Smooth muscle cell (in vitro differentiated cells): ENCODE measurements around the gene IFITM1. TPM values are rescaled to one million over a fixed set of nuclear protein-coding genes. Genes with fewer than 3 reads are reported as not detected.

ENCODE experiments used
- DNase-seq: peaks from one replicate; lab custom pipeline; 2025; ENCODE audit not compliant: unreplicated experiment; lab: John Stamatoyannopoulos, UW
- H2AFZ ChIP-seq: fragments of 200-600 bp; sonication (generic); 2 replicates; pipeline ENCODE4 v1.6.0; 2016; ENCODE audit warnings: antibody characterized with exemption, low read depth, mild to moderate bottlenecking
- H3F3A ChIP-seq: fragments of 200-600 bp; sonication (generic); 2 replicates; pipeline ENCODE4 v1.6.0; 2017; ENCODE audit warnings: antibody characterized with exemption, low read depth
- H3K27ac ChIP-seq: fragments of 200-600 bp; sonication (generic); 2 replicates; pipeline ENCODE4 v1.5.1; 2016; ENCODE audit warnings: low read depth, mild to moderate bottlenecking
- H3K27me3 ChIP-seq: fragments of 200-600 bp; sonication (generic); 2 replicates; pipeline ENCODE4 v1.6.1; 2016; ENCODE audit warnings: low read depth, mild to moderate bottlenecking
- H3K36me3 ChIP-seq: fragments of 200-600 bp; sonication (generic); 2 replicates; pipeline ENCODE4 v1.5.1; 2016; ENCODE audit warnings: low read depth
- H3K4me1 ChIP-seq: fragments of 200-600 bp; sonication (generic); 2 replicates; pipeline ENCODE4 v1.5.1; 2016; ENCODE audit warnings: low read depth
- H3K4me2 ChIP-seq: fragments of 200-600 bp; sonication (generic); 2 replicates; pipeline ENCODE4 v1.6.0; 2016; ENCODE audit warnings: mild to moderate bottlenecking
- H3K4me3 ChIP-seq: fragments of 200-600 bp; sonication (generic); 2 replicates; pipeline ENCODE4 v1.5.1; 2016; ENCODE audit warnings: mild to moderate bottlenecking
- H3K79me2 ChIP-seq: fragments of 200-600 bp; sonication (generic); 2 replicates; pipeline ENCODE4 v1.6.0; 2016; ENCODE audit warnings: low read depth, mild to moderate bottlenecking
- H3K9ac ChIP-seq: fragments of 200-600 bp; sonication (generic); 2 replicates; pipeline ENCODE4 v1.6.0; 2016; ENCODE audit warnings: low read depth
- H3K9me3 ChIP-seq: fragments of 200-600 bp; sonication (generic); replicated peaks from 2 replicates; pipeline ENCODE4 v1.5.1; 2016; ENCODE audit warnings: low read depth
- H4K20me1 ChIP-seq: fragments of 200-600 bp; sonication (generic); 2 replicates; pipeline ENCODE4 v1.6.0; 2016; ENCODE audit warnings: low read depth
- WGBS: methylation state at CpG from one replicate; pipeline ENCODE4 v1.1.7; 2016; ENCODE audit warnings: low lambda C conversion rate; 5-methylcytosine and 5-hydroxymethylcytosine counted together
- polyA plus RNA-seq: library from polyadenylated mRNA; unstranded; fragments of >200 nt; fragmentation: Nextera tagmentation; extraction: Ambion mirVana; gene quantifications from 2 replicates; pipeline ENCODE4 v1.2.1, GENCODE V29; 2016
- total RNA-seq: library from RNA; depleted of rRNA; stranded (reverse); fragments of >200 nt; gene quantifications from 2 replicates; pipeline ENCODE4 v1.2.3, GENCODE V29; 2014
- TF ChIP-seq, protein P1 (sequence below): fragments of 200-600 bp; sonication (generic); IDR thresholded peaks from 2 replicates; pipeline ENCODE4 v1.5.1; 2017; ENCODE audit warnings: borderline replicate concordance, mild to moderate bottlenecking, antibody characterized with exemption; ENCODE audit not compliant: insufficient read depth, poor library complexity, severe bottlenecking

Gene IFITM1
- total and polyA plus RNA-seq, 2 experiments from 2014 or later = 355 to 726 TPM

DNA sequence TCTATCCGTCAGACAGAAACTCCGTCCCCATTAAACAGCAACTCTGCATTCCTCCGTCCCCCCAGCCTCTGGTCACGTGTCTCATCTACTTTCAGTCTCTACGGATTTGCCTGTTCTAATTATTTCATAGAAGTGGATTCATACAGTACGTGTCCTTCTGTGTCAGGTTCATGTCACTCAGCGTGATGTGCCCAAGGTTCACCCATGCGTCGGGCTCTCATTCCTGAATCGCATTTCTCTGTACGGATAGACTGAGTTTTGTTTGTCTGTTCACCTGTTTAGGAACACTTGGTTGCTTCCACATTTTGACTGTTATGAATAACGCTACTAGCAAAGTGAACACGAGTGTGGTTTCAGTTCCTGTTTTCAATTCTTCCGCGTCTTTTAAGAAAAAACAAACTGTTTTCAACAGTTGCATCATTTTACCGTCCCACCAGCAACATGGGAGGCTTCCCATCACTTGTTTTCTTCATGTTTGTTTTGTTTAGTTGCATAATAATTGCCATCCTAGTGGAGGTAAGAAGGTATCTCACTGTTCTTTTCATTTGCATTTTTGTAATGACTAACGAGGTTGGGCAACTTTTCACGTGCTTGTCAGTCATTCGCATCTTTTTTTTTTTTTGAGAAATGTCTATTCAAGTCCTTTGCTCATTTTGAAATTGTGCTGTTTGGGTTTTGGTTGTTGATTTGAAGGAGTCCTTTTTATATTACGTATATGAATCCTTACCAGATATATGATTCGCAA, 44.5 kb upstream of the IFITM1 start:
- TF ChIP-seq, protein P1, sequence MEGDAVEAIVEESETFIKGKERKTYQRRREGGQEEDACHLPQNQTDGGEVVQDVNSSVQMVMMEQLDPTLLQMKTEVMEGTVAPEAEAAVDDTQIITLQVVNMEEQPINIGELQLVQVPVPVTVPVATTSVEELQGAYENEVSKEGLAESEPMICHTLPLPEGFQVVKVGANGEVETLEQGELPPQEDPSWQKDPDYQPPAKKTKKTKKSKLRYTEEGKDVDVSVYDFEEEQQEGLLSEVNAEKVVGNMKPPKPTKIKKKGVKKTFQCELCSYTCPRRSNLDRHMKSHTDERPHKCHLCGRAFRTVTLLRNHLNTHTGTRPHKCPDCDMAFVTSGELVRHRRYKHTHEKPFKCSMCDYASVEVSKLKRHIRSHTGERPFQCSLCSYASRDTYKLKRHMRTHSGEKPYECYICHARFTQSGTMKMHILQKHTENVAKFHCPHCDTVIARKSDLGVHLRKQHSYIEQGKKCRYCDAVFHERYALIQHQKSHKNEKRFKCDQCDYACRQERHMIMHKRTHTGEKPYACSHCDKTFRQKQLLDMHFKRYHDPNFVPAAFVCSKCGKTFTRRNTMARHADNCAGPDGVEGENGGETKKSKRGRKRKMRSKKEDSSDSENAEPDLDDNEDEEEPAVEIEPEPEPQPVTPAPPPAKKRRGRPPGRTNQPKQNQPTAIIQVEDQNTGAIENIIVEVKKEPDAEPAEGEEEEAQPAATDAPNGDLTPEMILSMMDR = no peak
- Histone ChIP-seq H3F3A (no peaks in the 10 kb centered on the region), H3K9me3 (no peaks in the 10 kb centered on the region), H3K36me3 (no peaks in the 10 kb centered on the region), H2AFZ (no peak overlapping the region), H3K27ac (no peak overlapping the region), H3K4me1 (no peaks in the 10 kb centered on the region), H3K4me3 (no peak overlapping the region), H3K79me2 (no peaks in the 10 kb centered on the region), H3K4me2 (no peak overlapping the region), H3K27me3 (no peaks in the 10 kb centered on the region), H4K20me1 (no peaks in the 10 kb centered on the region), H3K9ac (no peak overlapping the region)
- WGBS = 75% methylated on average over 21 of the region's 21 CpGs
- no peak for DNase-seq

DNA sequence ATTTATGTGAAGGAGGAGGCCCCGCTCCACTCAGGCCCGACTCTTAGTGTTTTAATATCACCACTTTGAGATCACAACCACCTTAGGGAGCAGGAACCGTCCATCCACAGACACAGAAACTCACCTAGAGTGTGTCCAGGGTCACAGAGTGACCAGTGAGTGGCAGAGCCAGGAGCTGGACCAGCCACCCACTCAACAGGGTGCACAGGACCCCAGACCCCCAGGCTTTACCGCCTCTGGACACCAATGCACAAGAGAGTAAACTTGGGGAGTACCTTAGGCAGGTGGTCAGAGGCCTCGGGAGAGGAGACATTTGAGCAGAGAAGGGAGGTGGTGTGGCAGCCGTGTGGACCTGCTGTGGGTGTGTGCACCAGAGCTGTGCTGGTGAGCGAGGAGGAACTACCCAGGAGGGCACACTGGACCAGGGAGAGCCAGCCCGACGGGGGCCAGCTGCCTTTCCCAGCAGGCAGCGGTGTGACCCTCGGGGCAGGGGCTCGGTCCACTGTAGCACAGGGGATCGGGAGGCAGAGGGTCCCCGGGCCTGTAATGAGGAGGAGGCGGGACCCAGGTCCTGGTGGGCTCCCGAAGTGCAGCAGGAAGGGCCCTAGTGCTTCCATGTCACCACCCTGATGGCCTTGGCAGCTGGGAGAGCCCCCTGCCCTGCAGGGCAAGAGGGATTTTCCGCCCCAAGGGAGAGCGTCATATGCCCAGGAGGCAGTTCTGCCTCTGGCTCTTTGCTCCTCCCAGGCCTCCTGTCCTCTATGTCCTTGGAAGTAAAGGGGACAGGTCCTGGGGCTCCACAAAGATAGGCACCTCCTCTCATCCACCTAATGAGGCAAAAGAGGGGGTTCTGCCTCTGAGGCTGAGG, 43.2 kb upstream of the IFITM1 start:
- no peaks in the 10 kb centered on the region for H4K20me1 ChIP-seq
- no peak overlapping the region for H3K9ac ChIP-seq
- no peaks in the 10 kb centered on the region for H3K79me2 ChIP-seq
- no peak overlapping the region for H2AFZ ChIP-seq
- no peak overlapping the region for H3K4me2 ChIP-seq
- H3F3A ChIP-seq = no peaks in the 10 kb centered on the region
- no peak overlapping the region for H3K27ac ChIP-seq
- H3K9me3 ChIP-seq = no peaks in the 10 kb centered on the region
- no peaks in the 10 kb centered on the region for H3K4me1 ChIP-seq
- no peak overlapping the region for H3K4me3 ChIP-seq
- no peaks in the 10 kb centered on the region for H3K36me3 ChIP-seq
- WGBS = 90% methylated on average over 18 of the region's 18 CpGs
- TF ChIP-seq, protein P1 = no peak
- DNase-seq = no peak
- H3K27me3 ChIP-seq = no peaks in the 10 kb centered on the region

DNA sequence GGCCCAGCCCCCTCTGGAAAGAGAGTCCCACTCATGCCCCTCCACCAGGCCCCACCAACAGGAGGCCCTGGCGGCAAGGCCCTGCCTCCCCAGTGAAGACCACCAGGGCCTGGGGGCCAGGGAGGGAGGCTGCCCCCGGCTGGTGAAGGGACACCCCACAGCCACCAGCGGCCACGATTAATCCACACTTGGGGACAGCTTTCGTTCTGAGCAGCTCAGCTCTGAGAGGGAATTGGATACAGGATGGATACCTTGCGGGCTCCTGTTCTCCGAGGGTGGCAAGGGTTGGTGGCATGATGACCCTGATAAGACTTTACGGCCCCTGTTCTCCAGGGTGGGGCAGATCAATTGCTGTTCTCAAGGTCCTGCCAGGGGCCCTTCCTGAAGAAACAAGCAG, 42.5 kb upstream of the IFITM1 start:
- DNase-seq = no peak
- Histone ChIP-seq H3K4me1 (no peaks in the 10 kb centered on the region), H3F3A (no peaks in the 10 kb centered on the region), H3K27ac (no peak overlapping the region), H2AFZ (no peak overlapping the region), H4K20me1 (no peaks in the 10 kb centered on the region), H3K4me2 (no peak overlapping the region), H3K9ac (no peak overlapping the region), H3K9me3 (no peaks in the 10 kb centered on the region), H3K4me3 (no peak overlapping the region), H3K27me3 (no peaks in the 10 kb centered on the region), H3K79me2 (no peaks in the 10 kb centered on the region), H3K36me3 (no peaks in the 10 kb centered on the region)
- TF ChIP-seq, protein P1 = no peak
- 90% methylated on average over 8 of the region's 8 CpGs for WGBS
